Peyer's patch (tissue), 4 donors: ENCODE results near the gene CD83. TPM values are rescaled to one million over a fixed set of nuclear protein-coding genes. Genes with fewer than 3 reads are reported as not detected.

ENCODE experiments used
- DNase-seq, 3 donors: peaks; one replicate each; pipeline ENCODE4 v3.0.0-alpha.2; 2017 to 2019
- H3K27ac ChIP-seq, 4 donors: fragments of 200-600 bp; sonication (generic); one replicate each; pipeline ENCODE4 v1.5.1; 2016 to 2019
- H3K27me3 ChIP-seq, 2 donors: fragments of 200-600 bp; sonication (generic); one replicate each; pipeline ENCODE4 v1.5.1; 2019
- H3K36me3 ChIP-seq, 3 donors: fragments of 200-600 bp; sonication (generic); one replicate each; pipeline ENCODE4 v1.5.1; 2016 to 2019
- H3K4me1 ChIP-seq, 4 donors: fragments of 200-600 bp; sonication (generic); one replicate each; pipeline ENCODE4 v1.5.1; 2016 to 2019
- H3K4me3 ChIP-seq, 4 donors: fragments of 200-600 bp; sonication (generic); 1 replicate in 3 of 4; 2 replicates in 1 of 4; pipeline ENCODE4 v1.5.1; 2016 to 2019; ENCODE audit warnings: mild to moderate bottlenecking in 1 of 4
- H3K9me3 ChIP-seq, 4 donors: fragments of 200-600 bp; sonication (generic); one replicate each; pipeline ENCODE4 v1.5.1; 2016 to 2019; ENCODE audit warnings: mild to moderate bottlenecking in 1 of 4
- POLR2A ChIP-seq, 2 donors: fragments of 450-650 bp; IDR thresholded peaks; one replicate each; pipeline ENCODE4 v1.5.1; 2017; ENCODE audit warnings: antibody characterized with exemption in 2 of 2, mild to moderate bottlenecking in 2 of 2, moderate library complexity in 2 of 2
- total RNA-seq, 4 donors: library from RNA; depleted of rRNA; stranded (reverse); fragments of >200 nt; gene quantifications; one replicate each; pipeline ENCODE4 v1.1.0, GENCODE V29; 2016
- TF ChIP-seq, protein P1 (sequence below), 6 experiments: fragments of 450-650 bp in 4 of 6; fragments of 200-600 bp in 2 of 6; sonication (generic) in 1 of 6; IDR thresholded peaks; one replicate each; pipeline ENCODE4 v1.5.1; 2017 to 2019; ENCODE audit warnings: antibody characterized with exemption in 6 of 6, mild to moderate bottlenecking in 3 of 6, moderate library complexity in 1 of 6

CD83 gene
- total RNA-seq, 4 donors from 2014 or later: 0.53 to 15.7 (median 1.4) TPM

DNA sequence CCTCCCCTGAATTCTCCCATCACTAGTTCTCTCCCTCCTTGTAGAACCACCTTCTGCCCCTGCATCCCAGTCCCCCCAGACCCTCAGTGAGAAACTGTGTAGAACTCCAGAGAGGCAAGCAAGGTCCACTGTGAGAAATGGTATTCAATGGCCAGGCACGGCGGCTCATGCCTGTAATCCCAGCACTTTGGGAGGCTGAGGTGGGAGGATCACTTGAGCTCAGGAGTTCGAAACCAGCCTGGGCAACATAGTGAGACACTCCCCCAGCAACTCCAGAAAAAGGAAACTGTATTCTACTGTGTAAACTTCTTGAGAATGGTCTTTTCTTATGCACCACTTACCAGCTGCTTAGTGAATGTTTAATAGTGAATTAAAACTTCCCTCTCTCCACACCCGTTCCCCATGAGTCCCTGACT is 8.2 kb upstream of the CD83 start:
- no peaks in the 10 kb centered on the region for H3K27me3 ChIP-seq
- no peak for TF ChIP-seq POLR2A (IDR thresholded peaks at IDR 0.05)
- TF ChIP-seq, protein P1, sequence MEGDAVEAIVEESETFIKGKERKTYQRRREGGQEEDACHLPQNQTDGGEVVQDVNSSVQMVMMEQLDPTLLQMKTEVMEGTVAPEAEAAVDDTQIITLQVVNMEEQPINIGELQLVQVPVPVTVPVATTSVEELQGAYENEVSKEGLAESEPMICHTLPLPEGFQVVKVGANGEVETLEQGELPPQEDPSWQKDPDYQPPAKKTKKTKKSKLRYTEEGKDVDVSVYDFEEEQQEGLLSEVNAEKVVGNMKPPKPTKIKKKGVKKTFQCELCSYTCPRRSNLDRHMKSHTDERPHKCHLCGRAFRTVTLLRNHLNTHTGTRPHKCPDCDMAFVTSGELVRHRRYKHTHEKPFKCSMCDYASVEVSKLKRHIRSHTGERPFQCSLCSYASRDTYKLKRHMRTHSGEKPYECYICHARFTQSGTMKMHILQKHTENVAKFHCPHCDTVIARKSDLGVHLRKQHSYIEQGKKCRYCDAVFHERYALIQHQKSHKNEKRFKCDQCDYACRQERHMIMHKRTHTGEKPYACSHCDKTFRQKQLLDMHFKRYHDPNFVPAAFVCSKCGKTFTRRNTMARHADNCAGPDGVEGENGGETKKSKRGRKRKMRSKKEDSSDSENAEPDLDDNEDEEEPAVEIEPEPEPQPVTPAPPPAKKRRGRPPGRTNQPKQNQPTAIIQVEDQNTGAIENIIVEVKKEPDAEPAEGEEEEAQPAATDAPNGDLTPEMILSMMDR (IDR thresholded peaks at IDR 0.05): no peak
- peak overlapping the region in 2 of 4 donors; percentile 21 to 81 for H3K27ac ChIP-seq
- DNase-seq: no peak
- peak overlapping the region in 1 of 4 donors; percentile 2 for H3K4me3 ChIP-seq
- H3K4me1 ChIP-seq: peaks cover 0 to 5% (median 1%) of the 10 kb centered on the region in 4 donors
- H3K9me3 ChIP-seq: peaks cover 0 to 8% (median 0%) of the 10 kb centered on the region in 4 donors
- H3K36me3 ChIP-seq: no peaks in the 10 kb centered on the region

- Histone ChIP-seq H3K36me3 (no peaks in the 10 kb centered on the region), H3K9me3 (peaks cover 0 to 8% (median 0%) of the 10 kb centered on the region in 4 donors), H3K27ac (peak overlapping the region in 2 of 4 donors; percentile 21 to 81), H3K4me3 (peak overlapping the region in 1 of 4 donors; percentile 2), H3K27me3 (no peaks in the 10 kb centered on the region), H3K4me1 (peaks cover 0 to 5% (median 1%) of the 10 kb centered on the region in 4 donors)
- DNase-seq: no peak
- TF ChIP-seq POLR2A (IDR thresholded peaks at IDR 0.05): no peak
- TF ChIP-seq, protein P1 (IDR thresholded peaks at IDR 0.05): no peak
Observed at GRCh38 chr6:14110001-14110818, 7.4 kb upstream of the CD83 start.

DNA sequence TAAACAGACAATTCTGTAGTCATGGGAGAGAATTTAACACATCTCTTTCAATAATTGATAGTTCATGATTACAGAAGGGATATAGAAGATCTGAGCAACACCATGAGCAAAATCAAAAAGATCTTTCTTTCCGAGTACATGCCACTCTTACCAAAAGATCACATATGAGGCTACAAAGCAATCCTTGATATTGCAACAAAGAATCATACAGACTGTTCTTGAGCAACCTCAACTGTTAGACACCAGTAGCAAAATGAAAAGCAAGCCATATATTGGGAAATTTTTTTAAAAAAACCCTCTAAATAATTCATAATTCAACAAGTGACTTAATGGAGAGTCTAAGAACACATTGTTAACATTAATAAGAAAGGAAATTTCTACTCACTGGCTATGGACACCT is 3.6 kb upstream of the CD83 start:
- Histone ChIP-seq H3K4me1 (peaks cover 0 to 6% (median under 1%) of the 10 kb centered on the region in 4 donors), H3K9me3 (no peaks in the 10 kb centered on the region), H3K27me3 (no peaks in the 10 kb centered on the region), H3K27ac (no peak overlapping the region), H3K36me3 (no peaks in the 10 kb centered on the region), H3K4me3 (no peak overlapping the region)
- TF ChIP-seq, protein P1 (IDR thresholded peaks at IDR 0.05): no peak
- no peak for TF ChIP-seq POLR2A (IDR thresholded peaks at IDR 0.05)
- no peak for DNase-seq

- Histone ChIP-seq H3K36me3 (no peaks in the 10 kb centered on the region), H3K9me3 (no peaks in the 10 kb centered on the region), H3K4me1 (peaks cover 0 to 8% (median 2%) of the 10 kb centered on the region in 4 donors), H3K27ac (peak overlapping the region; percentile 11 to 85 (median 54)), H3K4me3 (peak overlapping the region; percentile 60 to 72 (median 64)), H3K27me3 (no peaks in the 10 kb centered on the region)
- TF ChIP-seq, protein P1 (IDR thresholded peaks at IDR 0.05): no peak
- TF ChIP-seq POLR2A (IDR thresholded peaks at IDR 0.05): no peak
- DNase-seq: no peak
Observed at GRCh38 chr6:14118091-14118439, 493 bp downstream of the CD83 start.

DNA sequence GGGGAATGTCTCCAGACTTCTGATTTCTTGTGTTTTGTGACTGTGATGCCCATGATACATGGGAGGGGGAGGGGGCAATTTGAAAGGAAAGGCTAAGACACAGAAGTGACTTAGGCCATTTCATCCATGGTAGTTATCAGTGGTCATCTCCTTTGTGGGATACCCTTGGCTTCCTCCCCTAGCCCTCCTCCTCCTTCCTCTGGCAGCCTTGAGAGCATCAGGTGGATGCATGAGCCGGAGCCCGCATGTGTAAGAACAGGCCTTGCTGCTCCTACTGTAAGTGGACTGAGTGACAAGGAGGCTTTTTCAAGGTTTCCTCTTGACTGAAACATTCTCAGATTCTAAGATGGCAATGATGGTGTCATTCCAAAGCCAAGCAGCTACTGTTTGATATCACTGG is 874 bp downstream of the CD83 start:
- peak in 1 of 3 donors; percentile 32 for DNase-seq
- TF ChIP-seq, protein P1 (IDR thresholded peaks at IDR 0.05): no peak
- TF ChIP-seq POLR2A (IDR thresholded peaks at IDR 0.05): no peak
- H3K4me3 ChIP-seq: peak overlapping the region; percentile 60 to 72 (median 64)
- H3K9me3 ChIP-seq: no peaks in the 10 kb centered on the region
- H3K27ac ChIP-seq: peak overlapping the region in 2 of 4 donors; percentile 85
- H3K27me3 ChIP-seq: no peaks in the 10 kb centered on the region
- peaks cover 0 to 8% (median 2%) of the 10 kb centered on the region in 4 donors for H3K4me1 ChIP-seq
- no peaks in the 10 kb centered on the region for H3K36me3 ChIP-seq
